IPS DF 19.7 (cell line): Measurements from ENCODE around the gene FGF21.
A peak's percentile ranks its signal among the peaks of the same experiment; 100 is the strongest.
"Not testable (repeated sequence)": the region's sequence is repeated elsewhere in the genome, so short reads cannot be mapped to it uniquely, and the experiment has no call there.

Source experiments
- DNase-seq: peaks from one replicate; pipeline ENCODE4 v3.0.0-alpha.2; 2013; ENCODE audit warnings: low read depth, low spot score

The FGF21 gene, protein sequence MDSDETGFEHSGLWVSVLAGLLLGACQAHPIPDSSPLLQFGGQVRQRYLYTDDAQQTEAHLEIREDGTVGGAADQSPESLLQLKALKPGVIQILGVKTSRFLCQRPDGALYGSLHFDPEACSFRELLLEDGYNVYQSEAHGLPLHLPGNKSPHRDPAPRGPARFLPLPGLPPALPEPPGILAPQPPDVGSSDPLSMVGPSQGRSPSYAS

DNA sequence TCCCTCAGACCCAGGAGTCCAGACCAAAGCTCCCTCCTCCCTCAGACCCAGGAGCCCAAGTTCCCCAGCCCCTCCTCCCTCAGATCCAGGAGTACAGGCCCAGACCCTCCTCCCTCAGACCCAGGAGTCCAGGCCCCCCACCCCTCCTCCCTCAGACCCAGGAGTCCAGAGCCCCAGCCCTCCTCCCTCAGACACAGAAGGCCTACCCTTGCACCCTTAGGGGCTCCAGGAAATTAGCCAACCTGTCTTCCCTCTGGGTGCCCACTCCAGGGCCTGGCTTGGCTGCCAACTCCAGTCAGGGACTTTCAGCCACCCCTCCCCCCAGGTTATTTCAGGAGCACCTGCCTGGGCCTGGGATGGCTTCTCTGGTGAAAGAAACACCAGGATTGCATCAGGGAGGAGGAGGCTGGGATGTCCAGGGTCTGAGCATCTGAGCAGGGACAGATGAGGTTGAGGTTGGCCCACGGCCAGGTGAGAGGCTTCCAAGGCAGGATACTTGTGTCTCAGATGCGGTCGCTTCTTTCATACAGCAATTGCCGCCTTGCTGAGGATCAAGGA, at the start of gene FGF21:
Gene FGF21, plus strand, starts transcription at position 441 of the 558 bp plus-strand sequence. CDS start 713 bp downstream, outside the sequence.
- DNase-seq: no peak

- DNase-seq: no peak
Measured at GRCh38 chr19:48708471-48708870, 46.9 kb upstream of the FGF21 start.

DNA sequence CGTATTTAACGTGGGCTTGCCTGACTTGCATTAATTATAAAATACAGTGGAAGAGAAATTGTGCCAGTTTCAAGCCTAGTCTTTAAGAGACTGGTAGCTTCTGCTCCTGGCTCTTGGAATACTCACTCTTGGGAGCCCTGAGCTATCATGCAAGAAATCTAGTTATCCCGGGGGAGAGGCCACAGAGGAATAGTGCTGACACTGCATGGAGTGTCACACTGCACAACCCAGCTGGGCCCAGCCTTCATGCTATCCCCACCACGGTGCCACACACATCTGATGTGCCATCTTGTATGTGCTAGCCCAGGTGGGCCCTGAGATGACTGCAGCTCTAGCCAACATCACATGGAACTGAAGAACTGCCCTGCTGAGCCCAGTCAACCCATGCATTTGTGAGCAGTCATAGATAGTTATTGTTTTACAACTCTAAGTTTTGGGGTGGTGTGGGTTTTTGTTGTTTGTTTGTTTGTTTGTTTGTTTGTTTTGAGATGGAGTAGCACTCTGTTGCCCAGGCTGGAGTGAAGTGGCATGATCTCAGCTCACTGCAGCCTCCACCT, 44.1 kb upstream of the FGF21 start:
- DNase-seq: no peak

GRCh38 chr19:48713041-48713863, 42.1 kb upstream of the FGF21 start:
- no peak for DNase-seq

GRCh38 chr19:48713864-48714755, 41.2 kb upstream of the FGF21 start:
- DNase-seq: peak; percentile 97

DNA sequence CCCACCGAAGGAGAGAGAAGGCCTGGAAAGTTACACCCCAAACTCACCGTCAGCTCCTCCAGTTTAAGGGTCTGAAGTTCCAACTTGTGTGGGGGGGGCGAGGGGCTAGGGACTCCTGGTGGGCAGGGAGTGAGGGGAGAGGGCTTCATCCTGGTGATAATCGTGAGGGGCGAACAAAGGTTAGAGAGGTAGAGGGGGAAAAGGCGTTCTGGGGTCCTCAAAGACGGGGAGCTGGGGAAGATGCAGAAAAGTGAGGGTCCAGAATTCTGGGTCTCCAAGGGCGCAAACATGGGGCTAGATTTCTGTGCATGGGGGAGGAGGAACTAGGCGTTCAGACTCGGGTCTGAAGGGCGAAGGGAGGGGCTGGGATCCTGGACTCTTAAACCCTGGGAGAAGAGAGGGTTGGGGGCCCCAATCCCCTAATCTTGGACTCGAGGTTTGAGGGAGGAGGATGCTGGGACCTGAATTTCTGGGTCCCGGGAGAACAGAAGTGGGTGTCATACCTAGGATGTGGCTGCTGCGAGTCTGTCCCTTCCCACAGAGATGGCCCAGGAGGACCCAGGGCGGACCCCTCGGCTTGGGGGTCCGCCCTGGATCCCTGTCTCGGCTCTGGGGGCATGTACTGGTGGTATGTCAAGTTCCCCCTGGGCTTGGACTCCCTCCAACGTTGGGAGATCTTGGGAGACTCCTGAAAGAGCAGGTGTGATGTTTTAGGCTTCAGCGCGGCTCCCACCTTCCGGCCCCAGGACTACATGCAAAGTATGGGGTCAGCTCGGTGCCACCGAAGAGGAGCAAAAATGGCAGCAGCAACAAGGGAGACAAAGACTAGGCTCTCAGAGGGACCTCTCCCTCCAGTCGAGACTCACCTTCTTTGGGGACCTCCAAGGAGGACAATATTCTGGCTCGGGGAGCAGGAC, 40.3 kb upstream of the FGF21 start:
- DNase-seq: no peak

- DNase-seq: no peak
Measured at GRCh38 chr19:48715681-48716171, 39.6 kb upstream of the FGF21 start.

- no peak for DNase-seq
Measured at GRCh38 chr19:48716562-48717291, 38.6 kb upstream of the FGF21 start.

GRCh38 chr19:48718106-48718505, 37.2 kb upstream of the FGF21 start:
- not testable (repeated sequence) for DNase-seq

- no peak for DNase-seq
Measured at GRCh38 chr19:48718711-48719231, 36.6 kb upstream of the FGF21 start.

GRCh38 chr19:48719263-48720171, 35.8 kb upstream of the FGF21 start, which contains the start of gene MAMSTR:
Gene MAMSTR, minus strand, starts transcription at chr19:48719725. Its CDS starts 694 bp downstream, at chr19:48719031.
- no peak for DNase-seq

GRCh38 chr19:48720251-48720612, 35.1 kb upstream of the FGF21 start:
- DNase-seq: no peak

GRCh38 chr19:48720613-48721296, 34.6 kb upstream of the FGF21 start:
- peak; percentile 98 for DNase-seq

DNA sequence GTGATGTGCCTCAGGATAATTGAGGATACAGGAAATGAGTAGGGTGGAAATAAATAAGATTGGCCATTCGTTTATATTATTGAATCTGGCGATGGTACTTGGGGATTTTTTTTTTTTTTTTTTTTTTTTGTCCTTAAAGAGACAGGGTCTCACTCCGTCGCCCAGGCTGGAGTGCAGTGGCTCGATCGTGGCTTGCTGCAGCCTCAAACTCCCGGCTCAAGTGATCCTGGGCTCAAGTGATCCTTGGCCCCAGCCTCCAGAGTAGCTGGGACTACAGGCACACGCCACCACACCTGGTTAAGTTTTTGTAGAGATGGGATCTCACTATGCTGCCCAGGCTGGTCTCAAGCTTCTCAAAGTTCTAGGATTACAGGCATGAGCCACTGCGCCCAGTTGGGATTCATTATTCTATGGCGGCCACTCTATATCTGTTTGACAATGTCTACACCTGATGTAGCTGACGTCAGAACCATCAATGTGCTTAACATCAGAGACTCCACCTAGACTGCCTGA, 33.1 kb upstream of the FGF21 start:
- DNase-seq: no peak

- no peak for DNase-seq
Measured at GRCh38 chr19:48724796-48725753, 30.2 kb upstream of the FGF21 start.

DNA sequence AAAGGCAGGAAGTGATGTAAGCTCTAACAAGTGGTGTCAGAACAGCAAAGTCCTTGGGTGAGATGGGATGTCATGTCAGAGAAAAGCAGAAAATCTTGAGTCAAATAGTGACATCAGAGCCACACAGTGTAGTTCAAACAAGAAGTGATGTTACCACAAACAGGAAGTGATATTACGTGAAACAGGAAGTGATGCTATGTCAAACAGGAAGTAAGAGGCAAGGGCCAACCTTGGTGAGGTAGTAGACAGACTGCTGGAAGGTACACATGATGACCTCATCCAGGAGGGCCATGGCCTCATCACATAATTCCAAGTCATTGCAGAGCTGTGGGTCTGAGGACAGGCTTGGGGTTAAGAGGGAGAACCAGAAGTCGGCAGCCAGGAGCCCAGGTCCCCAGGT, 28.8 kb upstream of the FGF21 start:
- DNase-seq: no peak
